Type B pancreatic cell (in vitro differentiated cells): ENCODE measurements around the gene ARHGEF12. TPM values are rescaled to one million over a fixed set of nuclear protein-coding genes. Genes with fewer than 3 reads are reported as not detected.

ENCODE experiments used
- DNase-seq: peaks from one replicate; pipeline ENCODE4 v3.0.0; 2021; ENCODE audit warnings: mixed read lengths; ENCODE audit not compliant: unreplicated experiment; ENCODE audit errors: extremely low spot score
- H3K27ac Mint-ChIP-seq: 2 replicates; pipeline ENCODE4 v1.8.0; 2021; ENCODE audit warnings: mild to moderate bottlenecking, mixed read lengths
- H3K27me3 Mint-ChIP-seq: 2 replicates; pipeline ENCODE4 v1.8.0; 2021; ENCODE audit warnings: mixed read lengths
- H3K36me3 Mint-ChIP-seq: 2 replicates; pipeline ENCODE4 v1.8.0; 2021; ENCODE audit warnings: mixed read lengths
- H3K4me1 Mint-ChIP-seq: one replicate; pipeline ENCODE4 v1.8.0; 2021; ENCODE audit warnings: mixed read lengths; ENCODE audit not compliant: unreplicated experiment
- H3K4me3 Mint-ChIP-seq: 2 replicates; pipeline ENCODE4 v1.8.0; 2021; ENCODE audit warnings: mild to moderate bottlenecking, mixed read lengths
- H3K9me3 Mint-ChIP-seq: 2 replicates; pipeline ENCODE4 v1.8.0; 2021; ENCODE audit warnings: mixed read lengths
- CTCF ChIP-seq: fragments of 200-600 bp; sonication (generic); conservative IDR thresholded peaks from 2 replicates; pipeline ENCODE4 v1.5.0; 2021; ENCODE audit warnings: antibody characterized with exemption, mild to moderate bottlenecking
- total RNA-seq: library from RNA; stranded (reverse); gene quantifications from 2 replicates; pipeline ENCODE4 v1.2.1, GENCODE V29; 2021; ENCODE audit warnings: low replicate concordance

ARHGEF12 gene
- total RNA-seq, 1 donor from 2014 or later, result 73.8 TPM

GRCh38 chr11:120399307-120399706 lies 63.1 kb downstream of the ARHGEF12 start:
- H3K4me1 Mint-ChIP-seq, result peaks cover 35% of the 10 kb centered on the region
- H3K9me3 Mint-ChIP-seq, result peaks cover 4% of the 10 kb centered on the region
- H3K36me3 Mint-ChIP-seq, result peaks cover 3% of the 10 kb centered on the region
- no peak overlapping the region for H3K4me3 Mint-ChIP-seq
- no peak for TF ChIP-seq CTCF
- DNase-seq, result no peak
- no peak overlapping the region for H3K27ac Mint-ChIP-seq
- H3K27me3 Mint-ChIP-seq, result no peaks in the 10 kb centered on the region

- Mint-ChIP-seq H3K9me3 (no peaks in the 10 kb centered on the region), H3K36me3 (no peaks in the 10 kb centered on the region), H3K4me1 (peaks cover 39% of the 10 kb centered on the region), H3K27me3 (no peaks in the 10 kb centered on the region), H3K27ac (no peak overlapping the region), H3K4me3 (peak overlapping the region; percentile 7)
- TF ChIP-seq CTCF, result no peak
- DNase-seq, result no peak
Measured at GRCh38 chr11:120400564-120401364, 64.6 kb downstream of the ARHGEF12 start.

GRCh38 chr11:120401506-120401905 lies 65.3 kb downstream of the ARHGEF12 start:
- Mint-ChIP-seq H3K27me3 (no peaks in the 10 kb centered on the region), H3K9me3 (no peaks in the 10 kb centered on the region), H3K27ac (no peak overlapping the region), H3K36me3 (no peaks in the 10 kb centered on the region), H3K4me1 (peaks cover 39% of the 10 kb centered on the region), H3K4me3 (no peak overlapping the region)
- no peak for TF ChIP-seq CTCF
- no peak for DNase-seq

- no peak overlapping the region for H3K27ac Mint-ChIP-seq
Measured at GRCh38 chr11:120403966-120404365, 67.8 kb downstream of the ARHGEF12 start.

GRCh38 chr11:120404495-120404894 lies 68.3 kb downstream of the ARHGEF12 start:
- H3K4me3 Mint-ChIP-seq, result no peak overlapping the region
- no peaks in the 10 kb centered on the region for H3K27me3 Mint-ChIP-seq
- peaks cover 4% of the 10 kb centered on the region for H3K36me3 Mint-ChIP-seq
- H3K4me1 Mint-ChIP-seq, result peaks cover 36% of the 10 kb centered on the region
- H3K9me3 Mint-ChIP-seq, result no peaks in the 10 kb centered on the region
- TF ChIP-seq CTCF, result no peak
- H3K27ac Mint-ChIP-seq, result no peak overlapping the region
- no peak for DNase-seq

More at GRCh38 chr11:120403966-120404365, 67.8 kb downstream of the ARHGEF12 start:
- H3K4me1 Mint-ChIP-seq, result peaks cover 39% of the 10 kb centered on the region
- TF ChIP-seq CTCF, result no peak
- peaks cover 3% of the 10 kb centered on the region for H3K36me3 Mint-ChIP-seq
- no peak overlapping the region for H3K4me3 Mint-ChIP-seq
- no peaks in the 10 kb centered on the region for H3K9me3 Mint-ChIP-seq
- no peaks in the 10 kb centered on the region for H3K27me3 Mint-ChIP-seq
- no peak for DNase-seq
